Aorta (tissue), 5 donors: Measurements from ENCODE around the gene FGF18. TPM values are rescaled to one million over a fixed set of nuclear protein-coding genes. Genes with fewer than 3 reads are reported as not detected.

Experiments used
- ATAC-seq: fragments of 200-7000 bp; cut with Tn5 transposase; one replicate; pipeline ENCODE4 v1.9.1; 2022; ENCODE audit warnings: moderate library complexity; ENCODE audit not compliant: low FRiP score
- DNase-seq, 2 donors: peaks; one replicate each; pipeline ENCODE4 v3.0.0-alpha.2; 2020
- H3K27ac ChIP-seq, 2 donors: one replicate each; pipeline ENCODE4 v1.5.1; 2013; ENCODE audit warnings: low read length in 2 of 2, mild to moderate bottlenecking in 2 of 2, moderate library complexity in 2 of 2, control low read depth in 1 of 2, inconsistent platforms in 1 of 2, low read depth in 1 of 2
- H3K27me3 ChIP-seq, 2 donors: one replicate each; pipeline ENCODE4 v1.6.1; 2013; ENCODE audit warnings: control low read depth in 1 of 2, low read length in 1 of 2, mild to moderate bottlenecking in 1 of 2, moderate library complexity in 1 of 2; ENCODE audit not compliant: insufficient read depth in 2 of 2, control insufficient read depth in 1 of 2
- H3K36me3 ChIP-seq, 2 donors: one replicate each; pipeline ENCODE4 v1.6.1; 2013; ENCODE audit warnings: control low read depth in 1 of 2, low read length in 1 of 2, mild to moderate bottlenecking in 1 of 2; ENCODE audit not compliant: insufficient read depth in 2 of 2, control insufficient read depth in 1 of 2
- H3K4me1 ChIP-seq, 2 donors: one replicate each; pipeline ENCODE4 v1.6.1; 2013; ENCODE audit warnings: low read length in 2 of 2, control low read depth in 1 of 2, mild to moderate bottlenecking in 1 of 2, moderate library complexity in 1 of 2; ENCODE audit not compliant: insufficient read depth in 2 of 2, control insufficient read depth in 1 of 2
- H3K4me3 ChIP-seq, 2 donors: one replicate each; pipeline ENCODE4 v1.5.1; 2013; ENCODE audit warnings: low read length in 2 of 2, control low read depth in 1 of 2, mild to moderate bottlenecking in 1 of 2
- H3K9me3 ChIP-seq: one replicate; pipeline ENCODE4 v1.6.1; 2013; ENCODE audit warnings: mild to moderate bottlenecking, low read length; ENCODE audit not compliant: control insufficient read depth
- WGBS, 2 donors: extraction: QIAGEN DNeasy Blood & Tissue Kit; methylation state at CpG; one replicate each; pipeline ENCODE4 v1.1.7; 2013; 5-methylcytosine and 5-hydroxymethylcytosine counted together
- intact Hi-C, 2 donors: fragments of 100-400 bp; cut with DNase I; formaldehyde crosslinking; loops; one replicate each; pipeline versions ENCODE4 v1.14.2 to v1.15.0; 2022
- polyA plus RNA-seq, 2 donors: library from polyadenylated mRNA; stranded (reverse); fragments of 200-250 nt; gene quantifications; one replicate each; pipeline ENCODE4 v1.2.3, GENCODE V29; 2013
- total RNA-seq, 2 donors: library from RNA; stranded (reverse); fragmentation: NEBNext Ultra II Directional; extraction: Animal tissue kit (Norgen Biotek cat#: 25700); gene quantifications; one replicate each; pipeline ENCODE4 v1.2.1, GENCODE V29; 2021
- donor health status: healthy with polysubstance abuse.
- donor health status: Bipolar disorder and iron deficiency.
- donor health status: DM: no; HTN: no; CAD: no.
- donor health status: DM: no; HTN: no; CAD: no.
- donor health status: DM: yes; HTN: yes; CAD: no.

The FGF18 gene
- total and polyA plus RNA-seq, 4 donors = 2.1 to 15.2 (median 2.9) TPM; not detected in 1

GRCh38 chr5:171425596-171426244 is 6.3 kb downstream of the FGF18 start:
- Histone ChIP-seq H3K27ac (no peak overlapping the region), H3K27me3 (no peaks in the 10 kb centered on the region), H3K36me3 (no peaks in the 10 kb centered on the region), H3K9me3 (no peaks in the 10 kb centered on the region), H3K4me1 (no peaks in the 10 kb centered on the region), H3K4me3 (no peak overlapping the region)
- intact Hi-C loops = loop anchor here in 1 of 2 donors (10.0 kb wide), 2 partner anchors 169 to 599 kb away; no protein-coding TSS in a partner anchor
- DNase-seq (no peak), ATAC-seq (no peak)
- 91 to 93% methylated on average over 14 of the region's 14 CpGs for WGBS, 2 donors

GRCh38 chr5:171426266-171426665 is 6.8 kb downstream of the FGF18 start:
- Histone ChIP-seq H3K4me1 (no peaks in the 10 kb centered on the region), H3K4me3 (no peak overlapping the region), H3K27me3 (no peaks in the 10 kb centered on the region), H3K27ac (no peak overlapping the region), H3K9me3 (no peaks in the 10 kb centered on the region), H3K36me3 (no peaks in the 10 kb centered on the region)
- ATAC-seq (no peak), DNase-seq (no peak)
- intact Hi-C loops = loop anchor here in 1 of 2 donors (10.0 kb wide), 2 partner anchors 169 to 599 kb away; no protein-coding TSS in a partner anchor
- WGBS, 2 donors = 69 to 81% methylated on average over 4 of the region's 4 CpGs

- Histone ChIP-seq H3K27ac (no peak overlapping the region), H3K27me3 (no peaks in the 10 kb centered on the region), H3K4me1 (no peaks in the 10 kb centered on the region), H3K4me3 (no peak overlapping the region), H3K36me3 (no peaks in the 10 kb centered on the region), H3K9me3 (no peaks in the 10 kb centered on the region)
- WGBS, 2 donors = 89 to 90% methylated on average over 9 of the region's 9 CpGs
- intact Hi-C loops = loop anchor here in 1 of 2 donors (10.0 kb wide), 2 partner anchors 168 to 598 kb away; no protein-coding TSS in a partner anchor
- no peak for ATAC-seq
- DNase-seq = no peak
Measured at GRCh38 chr5:171426680-171427079, 7.2 kb downstream of the FGF18 start.

- WGBS, 2 donors = 90% methylated on average over 20 of the region's 20 CpGs
- no peak for ATAC-seq
- intact Hi-C loops = loop anchor here in 1 of 2 donors (10.0 kb wide), 2 partner anchors 167 to 597 kb away; no protein-coding TSS in a partner anchor
Measured at GRCh38 chr5:171427318-171428167, 8.1 kb downstream of the FGF18 start.

GRCh38 chr5:171428168-171428696 is 8.8 kb downstream of the FGF18 start:
- intact Hi-C loops = loop anchor here in 1 of 2 donors (10.0 kb wide), 2 partner anchors 167 to 597 kb away; no protein-coding TSS in a partner anchor
- 96 to 98% methylated on average over 9 of the region's 9 CpGs for WGBS, 2 donors
- Histone ChIP-seq H3K9me3 (no peaks in the 10 kb centered on the region), H3K4me3 (no peak overlapping the region), H3K4me1 (no peaks in the 10 kb centered on the region), H3K27ac (no peak overlapping the region), H3K27me3 (no peaks in the 10 kb centered on the region), H3K36me3 (no peaks in the 10 kb centered on the region)
- no peak for ATAC-seq
- no peak for DNase-seq

More at GRCh38 chr5:171427318-171428167, 8.1 kb downstream of the FGF18 start:
- Histone ChIP-seq H3K4me1 (no peaks in the 10 kb centered on the region), H3K4me3 (no peak overlapping the region), H3K27me3 (no peaks in the 10 kb centered on the region), H3K36me3 (no peaks in the 10 kb centered on the region), H3K27ac (no peak overlapping the region), H3K9me3 (no peaks in the 10 kb centered on the region)
- no peak for DNase-seq

GRCh38 chr5:171428809-171429542 is 9.5 kb downstream of the FGF18 start:
- no peaks in the 10 kb centered on the region for H3K4me1 ChIP-seq
- no peak overlapping the region for H3K4me3 ChIP-seq
- H3K27me3 ChIP-seq = no peaks in the 10 kb centered on the region
- ATAC-seq (no peak), DNase-seq (peak in 1 of 2 donors; percentile 12)
- 93 to 95% methylated on average over 16 of the region's 16 CpGs for WGBS, 2 donors
- H3K9me3 ChIP-seq = no peaks in the 10 kb centered on the region
- intact Hi-C loops = loop anchor here in 1 of 2 donors (10.0 kb wide), 2 partner anchors 166 to 596 kb away; no protein-coding TSS in a partner anchor
- no peaks in the 10 kb centered on the region for H3K36me3 ChIP-seq
- no peak overlapping the region for H3K27ac ChIP-seq

- DNase-seq (peak in 1 of 2 donors; percentile 38), ATAC-seq (no peak)
- Histone ChIP-seq H3K4me3 (no peak overlapping the region), H3K27me3 (no peaks in the 10 kb centered on the region), H3K27ac (no peak overlapping the region), H3K4me1 (no peaks in the 10 kb centered on the region), H3K36me3 (no peaks in the 10 kb centered on the region), H3K9me3 (no peaks in the 10 kb centered on the region)
- intact Hi-C loops = loop anchor here in 1 of 2 donors (10.0 kb wide), 2 partner anchors 165 to 595 kb away; no protein-coding TSS in a partner anchor
- whole genome bisulfite sequencing, 2 donors = 95% methylated on average over 4 of the region's 4 CpGs
Measured at GRCh38 chr5:171429543-171429910, 10.1 kb downstream of the FGF18 start.

- DNase-seq (peak; percentile 16 to 42), ATAC-seq (no peak)
- WGBS, 2 donors = 90 to 95% methylated on average over 7 of the region's 7 CpGs
- Histone ChIP-seq H3K36me3 (no peaks in the 10 kb centered on the region), H3K27me3 (no peaks in the 10 kb centered on the region), H3K27ac (no peak overlapping the region), H3K4me1 (no peaks in the 10 kb centered on the region), H3K4me3 (no peak overlapping the region), H3K9me3 (no peaks in the 10 kb centered on the region)
- intact Hi-C loops = no loop called here
Measured at GRCh38 chr5:171431251-171431777, 11.9 kb downstream of the FGF18 start.
